ENCODE data around the gene TAF6. TPM values are rescaled to one million over a fixed set of nuclear protein-coding genes. Genes with fewer than 3 reads are reported as not detected.

TAF6 gene
- 33.0 and 51.6 TPM in 2 replicates for total RNA-seq

GRCh38 chr7:100119072-100119969, at the start of gene TAF6, which contains the start of gene CNPY4:
TSS of gene TAF6 (minus strand) at chr7:100119358. CDS start at chr7:100114209, 5,149 bp downstream.
TSS of gene CNPY4 (plus strand) at chr7:100119634. CDS start at chr7:100119745, 111 bp downstream.

GRCh38 chr7:100158229-100159098, 39.3 kb upstream of the TAF6 start, which contains the start of gene TRAPPC14:
TSS of gene TRAPPC14 (minus strand) at chr7:100158723. CDS start at chr7:100158499, 224 bp downstream.

GRCh38 chr7:100148559-100149328, 29.6 kb upstream of the TAF6 start, which contains the start of gene LAMTOR4:
TSS of gene LAMTOR4 (plus strand) at chr7:100148918. CDS start at chr7:100148973, 55 bp downstream.

GRCh38 chr7:100126931-100127865, 8.0 kb upstream of the TAF6 start, which contains the start of gene MBLAC1:
TSS of gene MBLAC1 (plus strand) at chr7:100126967. CDS start at chr7:100127396, 429 bp downstream.

GRCh38 chr7:100101016-100101862, 17.9 kb downstream of the TAF6 start, which contains the start of the genes AP4M1 and MCM7:
TSS of gene AP4M1 (plus strand) at chr7:100101643. CDS start at chr7:100101715, 72 bp downstream.
TSS of gene MCM7 (minus strand) at chr7:100101397. CDS start at chr7:100101294, 103 bp downstream.

GRCh38 chr7:100088621-100089457, 30.3 kb downstream of the TAF6 start, which contains the start of gene COPS6:
TSS of gene COPS6 (plus strand) at chr7:100088969. CDS start at chr7:100088991, 22 bp downstream.

GRCh38 chr7:100081535-100082102, 37.5 kb downstream of the TAF6 start, which contains the start of gene ZNF3:
TSS of gene ZNF3 (minus strand) at chr7:100081723. CDS start at chr7:100077357, 4,366 bp downstream.

Other genes with a start within 250 kb of the TAF6 start
- under 0.01 and 0.28 TPM in 2 replicates for gene OR2AE1, start 242.3 kb downstream of the TAF6 start, total RNA-seq
- 16.7 and 22.8 TPM in 2 replicates for gene TRIM4, start 199.8 kb downstream of the TAF6 start, total RNA-seq
- gene GJC3, start 189.7 kb downstream of the TAF6 start, total RNA-seq: 0.19 and 0.28 TPM in 2 replicates
- not detected in 2 replicates for gene AZGP1, start 143.3 kb downstream of the TAF6 start, total RNA-seq
- gene ZKSCAN1, start 103.8 kb downstream of the TAF6 start, total RNA-seq: 35.3 and 49.3 TPM in 2 replicates
- gene ZSCAN21, start 69.6 kb downstream of the TAF6 start, total RNA-seq: 7.9 and 11.8 TPM in 2 replicates
- 17.4 and 20.0 TPM in 2 replicates for gene ZNF3, start 37.6 kb downstream of the TAF6 start, total RNA-seq
- gene COPS6, start 30.4 kb downstream of the TAF6 start, total RNA-seq: 41.7 and 150 TPM in 2 replicates
- gene MCM7, start 18.0 kb downstream of the TAF6 start, total RNA-seq: 20.0 and 148 TPM in 2 replicates
- 16.5 and 22.0 TPM in 2 replicates for gene AP4M1, start 17.7 kb downstream of the TAF6 start, total RNA-seq
- gene CNPY4, start 276 bp upstream of the TAF6 start, total RNA-seq: 39.9 and 57.2 TPM in 2 replicates
- gene MBLAC1, start 7.6 kb upstream of the TAF6 start, total RNA-seq: 2.5 and 4.2 TPM in 2 replicates
- gene LAMTOR4, start 29.6 kb upstream of the TAF6 start, total RNA-seq: 71.7 and 78.1 TPM in 2 replicates
- 2.8 and 6.9 TPM in 2 replicates for gene TRAPPC14, start 39.4 kb upstream of the TAF6 start, total RNA-seq
- 1.5 and 3.1 TPM in 2 replicates for gene GAL3ST4, start 49.3 kb upstream of the TAF6 start, total RNA-seq
- 2.1 and 3.1 TPM in 2 replicates for gene GPC2, start 58.0 kb upstream of the TAF6 start, total RNA-seq
- gene STAG3, start 58.6 kb upstream of the TAF6 start, total RNA-seq: 1.1 and 4.8 TPM in 2 replicates
- gene PVRIG, start 100.6 kb upstream of the TAF6 start, total RNA-seq: 0.19 TPM in 1 of 2 replicates, not detected in the other
- gene SPDYE3, start 188.3 kb upstream of the TAF6 start, total RNA-seq: not detected in 2 replicates
- 5.8 and 6.2 TPM in 2 replicates for gene PILRB, start 238.8 kb upstream of the TAF6 start, total RNA-seq

All from regular cardiac myocyte (primary cell).